Measurements from ENCODE around the gene SCN3B.

- no peak for TF ChIP-seq TAF1 (IDR thresholded peaks at IDR 0.05; ENCODE audit: borderline replicate concordance, low read depth, low read length)
- TF ChIP-seq POLR2A (IDR thresholded peaks at IDR 0.05; ENCODE audit: low read depth, low read length): no peak
Observed at GRCh38 chr11:123594921-123595320, 59.5 kb downstream of the SCN3B start.
